GM23338 (cell line): Measurements from ENCODE around the gene ULK4. TPM values are rescaled to one million over a fixed set of nuclear protein-coding genes. Genes with fewer than 3 reads are reported as not detected.

Experiments used
- ATAC-seq: fragments of 200-7000 bp; cut with Tn5 transposase; 3 replicates; pipeline ENCODE4 v1.9.1; 2020
- DNase-seq: peaks from one replicate; pipeline ENCODE4 v3.0.0-alpha.2; 2015; ENCODE audit warnings: low spot score
- H2AFZ ChIP-seq: fragments of 200-600 bp; sonication (generic); 2 replicates; pipeline ENCODE4 v1.8.0; 2016; ENCODE audit warnings: antibody characterized with exemption, mild to moderate bottlenecking, moderate library complexity
- H3F3A ChIP-seq: fragments of 200-600 bp; sonication (generic); replicated peaks from 2 replicates; pipeline ENCODE4 v1.8.0; 2017; ENCODE audit warnings: antibody characterized with exemption, mixed run types, low read depth
- H3K27ac ChIP-seq: fragments of 200-600 bp; sonication (generic); 2 replicates; pipeline ENCODE4 v1.6.1; 2016; ENCODE audit warnings: low read depth
- H3K27me3 ChIP-seq: fragments of 200-600 bp; sonication (generic); 2 replicates; pipeline ENCODE4 v1.8.0; 2016; ENCODE audit warnings: mild to moderate bottlenecking, mixed run types, moderate library complexity; ENCODE audit not compliant: insufficient read depth
- H3K36me3 ChIP-seq: fragments of 200-600 bp; sonication (generic); 2 replicates; pipeline ENCODE4 v1.8.0; 2016; ENCODE audit warnings: mild to moderate bottlenecking; ENCODE audit not compliant: insufficient read depth
- H3K4me1 ChIP-seq: fragments of 200-600 bp; sonication (generic); 2 replicates; pipeline ENCODE4 v1.8.0; 2016; ENCODE audit warnings: mild to moderate bottlenecking, moderate library complexity; ENCODE audit not compliant: insufficient read depth
- H3K4me2 ChIP-seq: fragments of 200-600 bp; sonication (generic); 2 replicates; pipeline ENCODE4 v1.7.1; 2017; ENCODE audit warnings: mixed run types
- H3K4me3 ChIP-seq: fragments of 200-600 bp; sonication (generic); 2 replicates; pipeline ENCODE4 v1.6.1; 2016; ENCODE audit warnings: mixed run types
- H3K79me2 ChIP-seq: fragments of 200-600 bp; sonication (generic); replicated peaks from 2 replicates; pipeline ENCODE4 v1.8.0; 2017; ENCODE audit warnings: mild to moderate bottlenecking; ENCODE audit not compliant: insufficient read depth
- H3K9me2 ChIP-seq: fragments of 200-600 bp; sonication (generic); 2 replicates; pipeline ENCODE4 v1.8.0; 2017; ENCODE audit not compliant: insufficient read depth
- H4K20me1 ChIP-seq: fragments of 200-600 bp; sonication (generic); replicated peaks from 2 replicates; pipeline ENCODE4 v1.8.0; 2017; ENCODE audit warnings: mild to moderate bottlenecking; ENCODE audit not compliant: insufficient read depth
- H3K27ac Mint-ChIP-seq: 2 replicates; pipeline ENCODE4 v1.8.0; 2020; ENCODE audit warnings: inconsistent platforms, mild to moderate bottlenecking, moderate library complexity, mixed read lengths
- H3K27me3 Mint-ChIP-seq: 3 replicates; pipeline ENCODE4 v1.8.0; 2022; ENCODE audit warnings: low read depth, mild to moderate bottlenecking, moderate library complexity, mixed read lengths, inconsistent platforms; ENCODE audit not compliant: insufficient read depth, poor library complexity
- H3K36me3 Mint-ChIP-seq: 3 replicates; pipeline ENCODE4 v1.8.0; 2021; ENCODE audit warnings: low read depth, mild to moderate bottlenecking, inconsistent platforms, moderate library complexity, mixed read lengths
- H3K4me1 Mint-ChIP-seq: 3 replicates; pipeline ENCODE4 v1.8.0; 2020; ENCODE audit warnings: mild to moderate bottlenecking, inconsistent platforms, mixed read lengths
- H3K4me3 Mint-ChIP-seq: 3 replicates; pipeline ENCODE4 v1.8.0; 2021; ENCODE audit warnings: moderate library complexity, mild to moderate bottlenecking, inconsistent platforms, mixed read lengths
- H3K9me3 Mint-ChIP-seq: 3 replicates; pipeline ENCODE4 v1.8.0; 2020; ENCODE audit warnings: moderate library complexity, mild to moderate bottlenecking, inconsistent platforms, mixed read lengths
- CREB1 ChIP-seq: fragments of 250-450 bp; sonication (Bioruptor Pico); IDR thresholded peaks from 2 replicates; pipeline ENCODE4 v1.5.0; 2020; ENCODE audit warnings: low read depth, mild to moderate bottlenecking, moderate library complexity
- EZH2 ChIP-seq: fragments of 200-600 bp; sonication (generic); IDR thresholded peaks from one replicate; pipeline ENCODE4 v1.8.0; 2017; ENCODE audit warnings: antibody characterized with exemption, mild to moderate bottlenecking, low read depth; ENCODE audit not compliant: unreplicated experiment
- EZH2phosphoT487 ChIP-seq: fragments of 200-600 bp; sonication (generic); IDR thresholded peaks from one replicate; pipeline ENCODE4 v1.8.1; 2018; ENCODE audit warnings: antibody characterized with exemption; ENCODE audit not compliant: unreplicated experiment
- JUNB ChIP-seq: IDR thresholded peaks from one replicate; pipeline ENCODE4 v1.6.1; 2016; ENCODE audit warnings: antibody characterized with exemption; ENCODE audit not compliant: unreplicated experiment
- NANOG ChIP-seq: IDR thresholded peaks from 2 replicates; pipeline ENCODE4 v1.6.1; 2016; ENCODE audit warnings: antibody characterized with exemption, borderline replicate concordance
- POLR2AphosphoS5 ChIP-seq: IDR thresholded peaks from 2 replicates; pipeline ENCODE4 v1.6.1; 2016; ENCODE audit warnings: antibody characterized with exemption, low read depth
- STAT1 ChIP-seq: IDR thresholded peaks from one replicate; pipeline ENCODE4 v1.6.1; 2016; ENCODE audit warnings: antibody characterized with exemption; ENCODE audit not compliant: unreplicated experiment
- ZNF114 ChIP-seq: fragments of 250-450 bp; sonication (Bioruptor Pico); IDR thresholded peaks from 2 replicates; pipeline ENCODE4 v1.5.0; 2020; ENCODE audit warnings: mild to moderate bottlenecking, moderate library complexity
- ZNF331 ChIP-seq: fragments of 250-450 bp; sonication (Bioruptor Pico); IDR thresholded peaks from 2 replicates; pipeline ENCODE4 v1.5.0; 2020; ENCODE audit warnings: low read depth, mild to moderate bottlenecking, moderate library complexity
- polyA plus RNA-seq: library from polyadenylated mRNA; unstranded; fragments of >200 nt; fragmentation: Nextera tagmentation; extraction: Ambion mirVana; gene quantifications from 2 replicates; pipeline ENCODE4 v1.2.1, GENCODE V29; 2016
- total RNA-seq: library from RNA; depleted of rRNA; stranded (reverse); fragments of >200 nt; shearing (Covaris generic); gene quantifications from 2 replicates; pipeline ENCODE4 v1.2.3, GENCODE V29; 2014
- TF ChIP-seq, protein P1 (sequence below): IDR thresholded peaks from one replicate; pipeline ENCODE4 v1.6.1; 2018; ENCODE audit warnings: antibody characterized with exemption; ENCODE audit not compliant: unreplicated experiment
- TF ChIP-seq, protein P2 (sequence below): IDR thresholded peaks from 2 replicates; pipeline ENCODE4 v1.6.1; 2016; ENCODE audit warnings: antibody characterized with exemption
- TF ChIP-seq, protein P3 (sequence below): fragments of 250-450 bp; sonication (Bioruptor Pico); IDR thresholded peaks from 2 replicates; pipeline ENCODE4 v1.5.0; 2020; ENCODE audit warnings: mild to moderate bottlenecking, moderate library complexity
- TF ChIP-seq, protein P4 (sequence below), 2 experiments: fragments of 200-600 bp in 1 of 2; sonication (generic) in 1 of 2; conservative IDR thresholded peaks; 2 replicates each; pipeline versions ENCODE4 v1.5.1 to v1.6.1; 2016 to 2017; ENCODE audit warnings: antibody characterized with exemption in 2 of 2, low read depth in 2 of 2, mild to moderate bottlenecking in 2 of 2, moderate library complexity in 1 of 2

Gene ULK4
- total and polyA plus RNA-seq, 2 experiments from 2014 or later: 20.8 to 41.4 TPM

DNA sequence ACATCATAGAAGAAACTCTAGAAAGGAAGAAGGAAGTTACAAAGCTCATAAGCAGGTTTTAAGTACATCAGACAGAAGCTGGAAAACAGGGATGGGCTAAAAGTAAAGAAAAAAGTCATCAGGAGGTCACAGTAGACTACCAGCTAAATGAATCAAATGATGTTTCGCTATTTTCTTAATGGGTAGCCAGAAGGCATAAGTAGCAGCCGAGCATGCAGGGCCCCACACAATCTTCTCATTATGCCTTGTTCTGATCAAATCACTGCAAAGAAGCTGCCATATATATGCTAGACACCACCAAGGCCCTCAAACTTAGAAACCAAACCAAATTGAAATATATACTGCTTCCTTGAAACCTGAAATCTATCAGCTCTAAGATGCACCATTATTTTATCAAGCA is 349.1 kb downstream of the ULK4 start:
- H3K27ac ChIP-seq: no peak overlapping the region
- H3K9me2 ChIP-seq: no peaks in the 10 kb centered on the region
- no peak overlapping the region for H3K4me2 ChIP-seq
- no peaks in the 10 kb centered on the region for H3F3A ChIP-seq
- TF ChIP-seq CREB1: no peak
- TF ChIP-seq STAT1: no peak
- no peak for TF ChIP-seq ZNF331 (CRISPR knock-in tag)
- TF ChIP-seq, protein P1, sequence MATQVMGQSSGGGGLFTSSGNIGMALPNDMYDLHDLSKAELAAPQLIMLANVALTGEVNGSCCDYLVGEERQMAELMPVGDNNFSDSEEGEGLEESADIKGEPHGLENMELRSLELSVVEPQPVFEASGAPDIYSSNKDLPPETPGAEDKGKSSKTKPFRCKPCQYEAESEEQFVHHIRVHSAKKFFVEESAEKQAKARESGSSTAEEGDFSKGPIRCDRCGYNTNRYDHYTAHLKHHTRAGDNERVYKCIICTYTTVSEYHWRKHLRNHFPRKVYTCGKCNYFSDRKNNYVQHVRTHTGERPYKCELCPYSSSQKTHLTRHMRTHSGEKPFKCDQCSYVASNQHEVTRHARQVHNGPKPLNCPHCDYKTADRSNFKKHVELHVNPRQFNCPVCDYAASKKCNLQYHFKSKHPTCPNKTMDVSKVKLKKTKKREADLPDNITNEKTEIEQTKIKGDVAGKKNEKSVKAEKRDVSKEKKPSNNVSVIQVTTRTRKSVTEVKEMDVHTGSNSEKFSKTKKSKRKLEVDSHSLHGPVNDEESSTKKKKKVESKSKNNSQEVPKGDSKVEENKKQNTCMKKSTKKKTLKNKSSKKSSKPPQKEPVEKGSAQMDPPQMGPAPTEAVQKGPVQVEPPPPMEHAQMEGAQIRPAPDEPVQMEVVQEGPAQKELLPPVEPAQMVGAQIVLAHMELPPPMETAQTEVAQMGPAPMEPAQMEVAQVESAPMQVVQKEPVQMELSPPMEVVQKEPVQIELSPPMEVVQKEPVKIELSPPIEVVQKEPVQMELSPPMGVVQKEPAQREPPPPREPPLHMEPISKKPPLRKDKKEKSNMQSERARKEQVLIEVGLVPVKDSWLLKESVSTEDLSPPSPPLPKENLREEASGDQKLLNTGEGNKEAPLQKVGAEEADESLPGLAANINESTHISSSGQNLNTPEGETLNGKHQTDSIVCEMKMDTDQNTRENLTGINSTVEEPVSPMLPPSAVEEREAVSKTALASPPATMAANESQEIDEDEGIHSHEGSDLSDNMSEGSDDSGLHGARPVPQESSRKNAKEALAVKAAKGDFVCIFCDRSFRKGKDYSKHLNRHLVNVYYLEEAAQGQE: no peak
- TF ChIP-seq EZH2phosphoT487: no peak
- TF ChIP-seq, protein P2, sequence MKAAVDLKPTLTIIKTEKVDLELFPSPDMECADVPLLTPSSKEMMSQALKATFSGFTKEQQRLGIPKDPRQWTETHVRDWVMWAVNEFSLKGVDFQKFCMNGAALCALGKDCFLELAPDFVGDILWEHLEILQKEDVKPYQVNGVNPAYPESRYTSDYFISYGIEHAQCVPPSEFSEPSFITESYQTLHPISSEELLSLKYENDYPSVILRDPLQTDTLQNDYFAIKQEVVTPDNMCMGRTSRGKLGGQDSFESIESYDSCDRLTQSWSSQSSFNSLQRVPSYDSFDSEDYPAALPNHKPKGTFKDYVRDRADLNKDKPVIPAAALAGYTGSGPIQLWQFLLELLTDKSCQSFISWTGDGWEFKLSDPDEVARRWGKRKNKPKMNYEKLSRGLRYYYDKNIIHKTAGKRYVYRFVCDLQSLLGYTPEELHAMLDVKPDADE: no peak
- TF ChIP-seq, protein P3, sequence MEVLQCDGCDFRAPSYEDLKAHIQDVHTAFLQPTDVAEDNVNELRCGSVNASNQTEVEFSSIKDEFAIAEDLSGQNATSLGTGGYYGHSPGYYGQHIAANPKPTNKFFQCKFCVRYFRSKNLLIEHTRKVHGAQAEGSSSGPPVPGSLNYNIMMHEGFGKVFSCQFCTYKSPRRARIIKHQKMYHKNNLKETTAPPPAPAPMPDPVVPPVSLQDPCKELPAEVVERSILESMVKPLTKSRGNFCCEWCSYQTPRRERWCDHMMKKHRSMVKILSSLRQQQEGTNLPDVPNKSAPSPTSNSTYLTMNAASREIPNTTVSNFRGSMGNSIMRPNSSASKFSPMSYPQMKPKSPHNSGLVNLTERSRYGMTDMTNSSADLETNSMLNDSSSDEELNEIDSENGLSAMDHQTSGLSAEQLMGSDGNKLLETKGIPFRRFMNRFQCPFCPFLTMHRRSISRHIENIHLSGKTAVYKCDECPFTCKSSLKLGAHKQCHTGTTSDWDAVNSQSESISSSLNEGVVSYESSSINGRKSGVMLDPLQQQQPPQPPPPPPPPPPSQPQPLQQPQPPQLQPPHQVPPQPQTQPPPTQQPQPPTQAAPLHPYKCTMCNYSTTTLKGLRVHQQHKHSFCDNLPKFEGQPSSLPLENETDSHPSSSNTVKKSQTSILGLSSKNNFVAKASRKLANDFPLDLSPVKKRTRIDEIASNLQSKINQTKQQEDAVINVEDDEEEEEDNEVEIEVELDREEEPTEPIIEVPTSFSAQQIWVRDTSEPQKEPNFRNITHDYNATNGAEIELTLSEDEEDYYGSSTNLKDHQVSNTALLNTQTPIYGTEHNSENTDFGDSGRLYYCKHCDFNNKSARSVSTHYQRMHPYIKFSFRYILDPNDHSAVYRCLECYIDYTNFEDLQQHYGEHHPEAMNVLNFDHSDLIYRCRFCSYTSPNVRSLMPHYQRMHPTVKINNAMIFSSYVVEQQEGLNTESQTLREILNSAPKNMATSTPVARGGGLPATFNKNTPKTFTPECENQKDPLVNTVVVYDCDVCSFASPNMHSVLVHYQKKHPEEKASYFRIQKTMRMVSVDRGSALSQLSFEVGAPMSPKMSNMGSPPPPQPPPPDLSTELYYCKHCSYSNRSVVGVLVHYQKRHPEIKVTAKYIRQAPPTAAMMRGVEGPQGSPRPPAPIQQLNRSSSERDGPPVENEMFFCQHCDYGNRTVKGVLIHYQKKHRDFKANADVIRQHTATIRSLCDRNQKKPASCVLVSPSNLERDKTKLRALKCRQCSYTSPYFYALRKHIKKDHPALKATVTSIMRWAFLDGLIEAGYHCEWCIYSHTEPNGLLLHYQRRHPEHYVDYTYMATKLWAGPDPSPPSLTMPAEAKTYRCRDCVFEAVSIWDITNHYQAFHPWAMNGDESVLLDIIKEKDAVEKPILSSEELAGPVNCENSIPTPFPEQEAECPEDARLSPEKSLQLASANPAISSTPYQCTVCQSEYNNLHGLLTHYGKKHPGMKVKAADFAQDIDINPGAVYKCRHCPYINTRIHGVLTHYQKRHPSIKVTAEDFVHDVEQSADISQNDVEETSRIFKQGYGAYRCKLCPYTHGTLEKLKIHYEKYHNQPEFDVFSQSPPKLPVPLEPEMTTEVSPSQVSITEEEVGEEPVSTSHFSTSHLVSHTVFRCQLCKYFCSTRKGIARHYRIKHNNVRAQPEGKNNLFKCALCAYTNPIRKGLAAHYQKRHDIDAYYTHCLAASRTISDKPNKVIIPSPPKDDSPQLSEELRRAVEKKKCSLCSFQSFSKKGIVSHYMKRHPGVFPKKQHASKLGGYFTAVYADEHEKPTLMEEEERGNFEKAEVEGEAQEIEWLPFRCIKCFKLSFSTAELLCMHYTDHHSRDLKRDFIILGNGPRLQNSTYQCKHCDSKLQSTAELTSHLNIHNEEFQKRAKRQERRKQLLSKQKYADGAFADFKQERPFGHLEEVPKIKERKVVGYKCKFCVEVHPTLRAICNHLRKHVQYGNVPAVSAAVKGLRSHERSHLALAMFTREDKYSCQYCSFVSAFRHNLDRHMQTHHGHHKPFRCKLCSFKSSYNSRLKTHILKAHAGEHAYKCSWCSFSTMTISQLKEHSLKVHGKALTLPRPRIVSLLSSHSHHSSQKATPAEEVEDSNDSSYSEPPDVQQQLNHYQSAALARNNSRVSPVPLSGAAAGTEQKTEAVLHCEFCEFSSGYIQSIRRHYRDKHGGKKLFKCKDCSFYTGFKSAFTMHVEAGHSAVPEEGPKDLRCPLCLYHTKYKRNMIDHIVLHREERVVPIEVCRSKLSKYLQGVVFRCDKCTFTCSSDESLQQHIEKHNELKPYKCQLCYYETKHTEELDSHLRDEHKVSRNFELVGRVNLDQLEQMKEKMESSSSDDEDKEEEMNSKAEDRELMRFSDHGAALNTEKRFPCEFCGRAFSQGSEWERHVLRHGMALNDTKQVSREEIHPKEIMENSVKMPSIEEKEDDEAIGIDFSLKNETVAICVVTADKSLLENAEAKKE (CRISPR knock-in tag): no peak
- TF ChIP-seq POLR2AphosphoS5: no peak
- TF ChIP-seq EZH2: no peak
- TF ChIP-seq JUNB: no peak
- TF ChIP-seq ZNF114 (CRISPR knock-in tag): no peak
- TF ChIP-seq, protein P4, sequence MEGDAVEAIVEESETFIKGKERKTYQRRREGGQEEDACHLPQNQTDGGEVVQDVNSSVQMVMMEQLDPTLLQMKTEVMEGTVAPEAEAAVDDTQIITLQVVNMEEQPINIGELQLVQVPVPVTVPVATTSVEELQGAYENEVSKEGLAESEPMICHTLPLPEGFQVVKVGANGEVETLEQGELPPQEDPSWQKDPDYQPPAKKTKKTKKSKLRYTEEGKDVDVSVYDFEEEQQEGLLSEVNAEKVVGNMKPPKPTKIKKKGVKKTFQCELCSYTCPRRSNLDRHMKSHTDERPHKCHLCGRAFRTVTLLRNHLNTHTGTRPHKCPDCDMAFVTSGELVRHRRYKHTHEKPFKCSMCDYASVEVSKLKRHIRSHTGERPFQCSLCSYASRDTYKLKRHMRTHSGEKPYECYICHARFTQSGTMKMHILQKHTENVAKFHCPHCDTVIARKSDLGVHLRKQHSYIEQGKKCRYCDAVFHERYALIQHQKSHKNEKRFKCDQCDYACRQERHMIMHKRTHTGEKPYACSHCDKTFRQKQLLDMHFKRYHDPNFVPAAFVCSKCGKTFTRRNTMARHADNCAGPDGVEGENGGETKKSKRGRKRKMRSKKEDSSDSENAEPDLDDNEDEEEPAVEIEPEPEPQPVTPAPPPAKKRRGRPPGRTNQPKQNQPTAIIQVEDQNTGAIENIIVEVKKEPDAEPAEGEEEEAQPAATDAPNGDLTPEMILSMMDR (conservative IDR thresholded peaks at IDR 0.05; ENCODE audit: low read depth in 2 of 2): no peak
- no peak for TF ChIP-seq NANOG
- DNase-seq (no peak), ATAC-seq (no peak)
- H3K4me1 ChIP-seq: no peaks in the 10 kb centered on the region
- H3K36me3 Mint-ChIP-seq: no peaks in the 10 kb centered on the region
- no peaks in the 10 kb centered on the region for H4K20me1 ChIP-seq
- no peak overlapping the region for H3K27ac Mint-ChIP-seq
- no peak overlapping the region for H3K4me3 ChIP-seq
- H2AFZ ChIP-seq: no peak overlapping the region
- no peaks in the 10 kb centered on the region for H3K27me3 Mint-ChIP-seq
- no peaks in the 10 kb centered on the region for H3K27me3 ChIP-seq
- no peak overlapping the region for H3K4me3 Mint-ChIP-seq
- no peaks in the 10 kb centered on the region for H3K79me2 ChIP-seq
- no peaks in the 10 kb centered on the region for H3K9me3 Mint-ChIP-seq
- H3K4me1 Mint-ChIP-seq: no peaks in the 10 kb centered on the region
- no peaks in the 10 kb centered on the region for H3K36me3 ChIP-seq
